ENCODE results near the gene PHACTR1. TPM values are rescaled to one million over a fixed set of nuclear protein-coding genes. Genes with fewer than 3 reads are reported as not detected.
A peak's percentile ranks its signal among the peaks of the same experiment; 100 is the strongest.

PHACTR1 gene
- total and polyA plus RNA-seq, 2 donors (not counting 1 experiment from before 2014, with no cell fraction given) = 0.60 to 1.2 TPM

- Histone ChIP-seq H3K4me2 (ENCODE audit: extremely low read depth, insufficient read depth, low read length) (no peak overlapping the region), H3K36me3 (ENCODE audit: control insufficient read depth, insufficient read depth, low read length) (no peaks in the 10 kb centered on the region), H3K4me1 (ENCODE audit: control insufficient read depth, extremely low read depth, insufficient read depth, low read length) (no peaks in the 10 kb centered on the region), H3K79me2 (ENCODE audit: control insufficient read depth, insufficient read depth, low read length) (no peaks in the 10 kb centered on the region), H4K20me1 (ENCODE audit: control insufficient read depth, extremely low read depth, insufficient read depth, low read length) (no peaks in the 10 kb centered on the region), H3K4me3 (replicated peaks in 1 of 4; ENCODE audit: control extremely low read depth in 1 of 4, insufficient read depth in 1 of 4, low read depth in 3 of 4, low read length in 4 of 4) (no peak overlapping the region), H2AFZ (ENCODE audit: low read length) (no peak overlapping the region), H3K27ac (ENCODE audit: insufficient read depth, low read length) (no peak overlapping the region), H3K27me3 (ENCODE audit: control insufficient read depth, insufficient read depth, low read length) (no peaks in the 10 kb centered on the region), H3K9me3 (ENCODE audit: control insufficient read depth, insufficient read depth, low read depth, low read length) (no peaks in the 10 kb centered on the region), H3K9ac (ENCODE audit: insufficient read depth, low read length) (no peak overlapping the region)
- DNase-seq (ENCODE audit: low read depth in 2 of 2) = peak in 1 of 2 donors; percentile 87
- TF ChIP-seq, protein P1, sequence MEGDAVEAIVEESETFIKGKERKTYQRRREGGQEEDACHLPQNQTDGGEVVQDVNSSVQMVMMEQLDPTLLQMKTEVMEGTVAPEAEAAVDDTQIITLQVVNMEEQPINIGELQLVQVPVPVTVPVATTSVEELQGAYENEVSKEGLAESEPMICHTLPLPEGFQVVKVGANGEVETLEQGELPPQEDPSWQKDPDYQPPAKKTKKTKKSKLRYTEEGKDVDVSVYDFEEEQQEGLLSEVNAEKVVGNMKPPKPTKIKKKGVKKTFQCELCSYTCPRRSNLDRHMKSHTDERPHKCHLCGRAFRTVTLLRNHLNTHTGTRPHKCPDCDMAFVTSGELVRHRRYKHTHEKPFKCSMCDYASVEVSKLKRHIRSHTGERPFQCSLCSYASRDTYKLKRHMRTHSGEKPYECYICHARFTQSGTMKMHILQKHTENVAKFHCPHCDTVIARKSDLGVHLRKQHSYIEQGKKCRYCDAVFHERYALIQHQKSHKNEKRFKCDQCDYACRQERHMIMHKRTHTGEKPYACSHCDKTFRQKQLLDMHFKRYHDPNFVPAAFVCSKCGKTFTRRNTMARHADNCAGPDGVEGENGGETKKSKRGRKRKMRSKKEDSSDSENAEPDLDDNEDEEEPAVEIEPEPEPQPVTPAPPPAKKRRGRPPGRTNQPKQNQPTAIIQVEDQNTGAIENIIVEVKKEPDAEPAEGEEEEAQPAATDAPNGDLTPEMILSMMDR (conservative IDR thresholded peaks at IDR 0.05 in 1 of 2, IDR thresholded peaks at IDR 0.05 in 1 of 2; ENCODE audit: low read depth in 1 of 2, low read length in 2 of 2) = no peak
- no peak for TF ChIP-seq EZH2 (IDR thresholded peaks at IDR 0.05; ENCODE audit: low read length, missing control alignments)
These were observed 88.5 kb downstream of the PHACTR1 start for GRCh38 chr6:12804952-12805645.

GRCh38 chr6:12806136-12806535, 89.6 kb downstream of the PHACTR1 start:
- no peak overlapping the region for H2AFZ ChIP-seq (ENCODE audit: low read length)
- no peak for TF ChIP-seq EZH2 (IDR thresholded peaks at IDR 0.05; ENCODE audit: low read length, missing control alignments)
- TF ChIP-seq, protein P1 (conservative IDR thresholded peaks at IDR 0.05 in 1 of 2, IDR thresholded peaks at IDR 0.05 in 1 of 2; ENCODE audit: low read depth in 1 of 2, low read length in 2 of 2) = no peak
- H3K4me3 ChIP-seq (replicated peaks in 1 of 4; ENCODE audit: control extremely low read depth in 1 of 4, insufficient read depth in 1 of 4, low read depth in 3 of 4, low read length in 4 of 4) = no peak overlapping the region
- H4K20me1 ChIP-seq (ENCODE audit: control insufficient read depth, extremely low read depth, insufficient read depth, low read length) = no peaks in the 10 kb centered on the region
- H3K36me3 ChIP-seq (ENCODE audit: control insufficient read depth, insufficient read depth, low read length) = no peaks in the 10 kb centered on the region
- H3K4me2 ChIP-seq (ENCODE audit: extremely low read depth, insufficient read depth, low read length) = no peak overlapping the region
- DNase-seq (ENCODE audit: low read depth in 2 of 2) = no peak
- no peaks in the 10 kb centered on the region for H3K27me3 ChIP-seq (ENCODE audit: control insufficient read depth, insufficient read depth, low read length)
- H3K27ac ChIP-seq (ENCODE audit: insufficient read depth, low read length) = no peak overlapping the region
- no peaks in the 10 kb centered on the region for H3K79me2 ChIP-seq (ENCODE audit: control insufficient read depth, insufficient read depth, low read length)
- H3K9ac ChIP-seq (ENCODE audit: insufficient read depth, low read length) = no peak overlapping the region
- no peaks in the 10 kb centered on the region for H3K4me1 ChIP-seq (ENCODE audit: control insufficient read depth, extremely low read depth, insufficient read depth, low read length)
- H3K9me3 ChIP-seq (ENCODE audit: control insufficient read depth, insufficient read depth, low read depth, low read length) = no peaks in the 10 kb centered on the region

GRCh38 chr6:12806796-12807195, 90.2 kb downstream of the PHACTR1 start:
- H3K9ac ChIP-seq (ENCODE audit: insufficient read depth, low read length) = no peak overlapping the region
- no peaks in the 10 kb centered on the region for H3K4me1 ChIP-seq (ENCODE audit: control insufficient read depth, extremely low read depth, insufficient read depth, low read length)
- no peak overlapping the region for H2AFZ ChIP-seq (ENCODE audit: low read length)
- H3K4me3 ChIP-seq (replicated peaks in 1 of 4; ENCODE audit: control extremely low read depth in 1 of 4, insufficient read depth in 1 of 4, low read depth in 3 of 4, low read length in 4 of 4) = no peak overlapping the region
- no peaks in the 10 kb centered on the region for H3K79me2 ChIP-seq (ENCODE audit: control insufficient read depth, insufficient read depth, low read length)
- no peak for TF ChIP-seq EZH2 (IDR thresholded peaks at IDR 0.05; ENCODE audit: low read length, missing control alignments)
- TF ChIP-seq, protein P1 (conservative IDR thresholded peaks at IDR 0.05 in 1 of 2, IDR thresholded peaks at IDR 0.05 in 1 of 2; ENCODE audit: low read depth in 1 of 2, low read length in 2 of 2) = no peak
- H3K4me2 ChIP-seq (ENCODE audit: extremely low read depth, insufficient read depth, low read length) = no peak overlapping the region
- no peaks in the 10 kb centered on the region for H4K20me1 ChIP-seq (ENCODE audit: control insufficient read depth, extremely low read depth, insufficient read depth, low read length)
- no peaks in the 10 kb centered on the region for H3K27me3 ChIP-seq (ENCODE audit: control insufficient read depth, insufficient read depth, low read length)
- DNase-seq (ENCODE audit: low read depth in 2 of 2) = no peak
- H3K36me3 ChIP-seq (ENCODE audit: control insufficient read depth, insufficient read depth, low read length) = no peaks in the 10 kb centered on the region
- no peak overlapping the region for H3K27ac ChIP-seq (ENCODE audit: insufficient read depth, low read length)
- H3K9me3 ChIP-seq (ENCODE audit: control insufficient read depth, insufficient read depth, low read depth, low read length) = no peaks in the 10 kb centered on the region

All from fibroblast of lung (primary cell).